Measurements from ENCODE around the gene FGFR1OP2. TPM values are rescaled to one million over a fixed set of nuclear protein-coding genes. Genes with fewer than 3 reads are reported as not detected.

FGFR1OP2 gene
- total RNA-seq, 1 donor from 2014 or later, result 52.4 TPM

GRCh38 chr12:27003421-27004381, 65.4 kb downstream of the FGFR1OP2 start:
- no peak for DNase-seq

DNA sequence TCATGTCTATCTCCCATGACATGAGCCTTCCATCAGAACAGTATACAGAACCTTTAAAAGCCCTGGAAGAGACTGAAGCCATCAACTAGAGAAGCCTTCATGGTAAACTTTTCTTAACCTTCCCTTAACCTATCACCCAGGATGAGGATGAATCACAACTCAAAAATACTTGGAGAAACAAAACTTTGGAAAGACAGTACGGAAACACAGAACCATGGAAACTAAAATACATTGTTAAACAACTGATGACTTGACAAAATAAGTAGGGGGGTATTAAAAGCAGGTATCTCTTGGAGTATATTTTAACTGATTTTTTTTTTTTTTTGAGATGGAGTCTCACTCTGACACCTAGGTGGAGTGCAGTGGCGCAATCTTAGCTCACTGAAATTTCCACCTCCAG, 67.2 kb downstream of the FGFR1OP2 start:
- DNase-seq, result no peak

DNA sequence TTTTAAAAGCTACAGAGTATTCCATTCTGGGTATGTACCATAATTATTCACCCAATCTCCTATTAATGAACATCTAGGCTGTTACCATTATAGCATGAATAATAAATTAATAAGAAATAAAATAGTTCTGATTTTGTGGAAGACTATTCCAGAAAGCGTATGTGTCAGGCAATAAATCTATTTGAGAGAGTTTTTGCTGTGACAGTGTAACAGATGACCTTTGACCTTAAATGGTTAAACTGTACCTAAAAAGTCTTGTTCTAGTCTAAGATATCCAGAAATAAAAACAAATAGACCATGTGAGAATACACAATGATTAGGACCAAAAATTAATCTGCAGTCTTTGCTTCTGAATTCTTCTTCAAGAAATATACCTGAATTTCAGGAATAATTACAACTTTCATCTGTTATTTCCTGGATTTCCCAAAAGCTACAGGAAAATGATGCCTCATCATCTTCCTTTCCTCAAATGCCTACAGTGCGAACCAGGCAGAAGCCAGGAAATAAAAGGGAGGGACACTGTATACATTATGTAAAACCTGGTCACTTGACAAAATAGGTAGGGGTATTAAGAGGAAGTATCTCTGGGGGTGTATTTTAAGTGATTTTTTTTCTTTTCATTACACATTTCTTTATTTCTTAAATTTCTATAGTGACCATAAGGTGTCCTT, 68.7 kb downstream of the FGFR1OP2 start:
- DNase-seq, result no peak

- DNase-seq, result no peak
Measured at GRCh38 chr12:27008081-27008480, 69.8 kb downstream of the FGFR1OP2 start.

GRCh38 chr12:27009881-27010301, 71.6 kb downstream of the FGFR1OP2 start:
- no peak for DNase-seq

DNA sequence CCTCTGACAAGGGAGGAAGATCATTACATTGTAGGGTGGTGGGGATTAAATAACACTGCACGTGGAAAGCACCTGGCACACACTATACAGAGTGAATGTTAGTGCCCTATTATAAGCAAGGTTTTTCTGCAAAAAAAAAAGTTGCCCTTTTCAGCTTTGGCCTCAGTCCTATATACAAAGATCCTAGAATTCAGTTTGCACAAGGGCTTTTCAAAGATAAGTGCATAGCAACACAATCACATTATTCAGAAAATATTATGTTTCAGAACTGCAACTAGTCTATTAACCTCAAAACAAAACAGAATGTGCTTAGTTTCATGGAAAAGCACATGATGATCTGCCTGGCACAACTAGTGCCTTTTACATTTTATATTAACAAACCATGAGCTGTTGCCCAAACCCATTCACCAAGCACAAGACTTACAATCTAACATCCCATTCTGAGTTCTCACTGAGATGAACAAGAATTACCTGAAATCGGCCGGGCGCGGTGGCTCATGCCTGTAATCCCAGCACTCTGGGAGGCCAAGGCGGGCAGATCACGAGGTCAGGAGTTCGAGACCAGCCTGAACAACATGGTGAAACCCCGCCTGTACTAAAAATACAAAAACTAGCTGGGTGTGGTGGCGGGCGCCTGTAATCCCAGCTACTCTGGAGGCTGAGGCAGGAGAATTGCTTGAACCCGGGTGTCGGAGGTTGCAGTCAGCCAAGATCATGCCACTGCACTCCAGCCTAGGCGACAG, 74.1 kb downstream of the FGFR1OP2 start:
- DNase-seq, result no peak

- no peak for DNase-seq
Measured at GRCh38 chr12:27012982-27013255, 74.6 kb downstream of the FGFR1OP2 start.

DNA sequence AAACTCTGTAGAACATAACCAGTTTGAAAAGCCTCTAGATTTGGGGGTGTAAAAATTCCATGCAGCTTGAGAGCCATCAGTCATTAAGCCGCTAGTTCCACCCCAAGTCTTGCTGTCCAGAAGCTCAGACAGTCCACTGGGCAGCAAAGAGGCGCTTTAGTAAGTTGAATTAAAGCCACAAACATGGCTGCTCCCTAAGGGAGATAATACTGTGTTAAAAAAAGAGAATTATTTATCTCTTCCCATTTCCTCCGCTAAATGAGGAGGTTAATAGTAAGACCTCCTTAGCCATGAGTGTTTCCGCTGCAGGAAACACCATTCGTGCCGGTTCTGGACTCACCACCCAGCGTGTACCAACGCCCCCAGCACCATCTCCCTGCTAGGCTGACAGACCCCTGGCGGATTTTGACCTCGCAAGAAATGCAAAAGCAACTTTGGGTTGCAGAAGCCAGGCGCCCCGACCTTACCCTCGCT, 75.4 kb downstream of the FGFR1OP2 start:
- DNase-seq, result no peak

DNA sequence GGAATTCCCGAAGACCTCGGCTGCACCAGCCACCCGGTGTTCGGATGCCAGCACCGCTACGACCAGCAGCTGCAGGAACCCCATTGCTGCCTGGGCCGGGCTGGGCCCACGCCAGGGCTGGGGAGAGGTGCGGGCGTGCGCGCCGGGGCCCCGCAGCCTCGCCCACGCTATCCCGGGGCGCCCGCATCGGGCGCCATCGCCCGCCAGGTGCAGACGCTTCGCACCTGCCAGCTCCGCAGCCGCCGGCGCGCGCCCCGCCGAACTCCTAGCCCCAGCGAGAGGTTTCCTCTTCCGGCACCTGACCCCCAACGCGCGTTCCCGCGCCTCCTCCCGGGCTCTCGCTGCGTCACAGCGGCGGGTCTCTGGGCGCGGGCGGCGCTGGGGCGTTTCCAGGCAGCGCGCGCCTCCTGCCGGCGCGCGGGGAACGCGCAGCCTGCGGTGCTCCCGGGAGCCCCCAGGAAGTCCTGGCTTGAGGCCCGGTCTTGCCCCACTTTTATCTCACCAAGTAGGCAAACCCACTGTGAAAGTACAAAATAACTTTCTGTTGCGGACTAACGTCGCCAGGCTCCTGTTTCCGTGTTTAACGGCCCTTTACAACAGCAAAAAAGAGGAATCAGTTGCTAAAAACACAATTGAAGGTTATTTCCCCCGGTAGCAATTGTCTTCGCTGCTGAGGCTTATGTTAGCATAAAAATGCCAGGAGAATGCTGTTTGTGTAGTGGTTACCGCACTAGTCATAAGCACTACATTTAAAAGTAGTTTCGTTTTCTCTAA, 76.0 kb downstream of the FGFR1OP2 start, which contains the start of gene TM7SF3:
TM7SF3 (minus strand) TSS at position 300 of the 774 bp plus-strand sequence; CDS start at position 84, 216 bp downstream.
- DNase-seq, result peak; percentile 83

DNA sequence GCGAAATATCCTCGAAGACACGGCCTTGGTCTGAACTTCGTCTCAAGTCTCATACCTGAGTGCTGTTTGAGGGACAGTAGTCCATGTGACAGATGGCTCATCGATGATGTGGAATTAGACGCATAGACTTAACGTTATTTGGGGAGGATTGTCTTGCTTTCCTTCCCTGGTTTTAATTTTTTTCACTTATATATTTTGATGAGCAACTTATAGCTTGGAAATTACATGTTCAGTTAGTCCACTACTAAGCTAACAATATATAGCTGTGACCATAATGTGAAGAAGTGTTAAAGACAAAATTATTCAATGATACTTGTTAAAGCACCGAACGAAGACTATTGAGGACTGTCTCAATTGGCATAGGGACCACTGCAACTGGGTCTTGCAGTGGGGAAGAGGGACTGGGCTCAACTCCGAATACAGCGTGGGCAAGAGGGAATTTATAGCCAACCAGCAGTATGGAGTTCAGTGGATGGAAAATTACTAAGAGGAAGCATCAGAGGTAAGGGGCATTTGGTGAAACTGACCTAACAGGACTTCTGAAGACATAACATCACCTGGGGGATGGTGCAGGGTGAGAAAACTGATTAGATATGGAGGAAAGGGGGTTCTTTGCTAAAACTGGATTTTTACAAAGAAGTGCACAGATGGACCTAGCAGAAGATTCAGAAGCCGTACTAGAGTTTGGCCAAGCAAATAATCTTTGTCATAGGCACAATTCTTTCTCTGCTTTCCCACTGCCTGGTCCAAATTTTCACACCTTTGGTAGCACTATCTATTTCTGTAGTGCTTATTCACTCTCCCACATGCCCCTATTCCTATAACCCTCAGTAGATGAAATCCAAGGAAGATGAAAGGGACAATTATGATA, 76.8 kb downstream of the FGFR1OP2 start:
- no peak for DNase-seq

DNA sequence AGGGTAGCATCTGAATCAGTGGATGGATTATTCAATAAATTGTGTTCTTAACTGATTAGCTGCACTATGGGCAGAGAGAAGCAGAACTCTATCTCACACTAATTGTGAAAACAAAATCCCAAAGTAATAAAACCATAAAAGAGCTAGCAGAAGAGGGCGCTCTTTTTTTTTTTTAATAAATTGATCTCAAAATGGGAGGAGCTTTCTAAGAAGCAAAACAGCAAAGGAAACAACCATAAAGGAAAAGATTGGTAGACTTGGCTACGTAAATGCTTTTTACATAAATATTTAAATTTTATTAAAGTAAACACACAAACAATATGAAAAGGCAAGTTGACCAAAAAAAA, 77.4 kb downstream of the FGFR1OP2 start:
- no peak for DNase-seq

Other genes starting within 250 kb of the FGFR1OP2 start
- 31.0 TPM for gene ITPR2, start 105.3 kb upstream of the FGFR1OP2 start, total RNA-seq
- 29.0 TPM for gene INTS13, start 489 bp upstream of the FGFR1OP2 start, total RNA-seq
- 75.8 TPM for gene TM7SF3, start 75.9 kb downstream of the FGFR1OP2 start, total RNA-seq
- gene MED21, start 84.1 kb downstream of the FGFR1OP2 start, total RNA-seq, result 151 TPM
- not detected for gene C12orf71, start 144.1 kb downstream of the FGFR1OP2 start, total RNA-seq

All from occipital lobe (tissue), 2 donors.